ENCODE data around the gene UVSSA.

DNA sequence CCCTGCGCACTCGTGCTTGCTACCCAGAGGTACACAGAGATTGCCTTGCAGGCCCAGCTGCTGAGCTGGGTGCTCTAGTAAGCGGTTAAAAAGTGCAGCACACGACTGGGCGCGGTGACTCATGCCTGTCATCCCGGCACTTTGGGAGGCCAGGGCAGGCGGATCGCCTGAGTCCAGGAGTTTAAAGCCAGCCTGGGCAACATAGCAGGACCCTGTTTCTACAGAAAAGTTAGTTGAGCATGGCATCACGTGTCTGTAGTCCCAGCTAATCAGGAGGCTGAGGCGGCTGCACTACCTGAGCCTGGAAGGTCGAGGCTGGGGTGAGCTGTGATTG, 5.5 kb downstream of the UVSSA start:
- TF ChIP-seq EZH2 (IDR thresholded peaks at IDR 0.05; ENCODE audit: insufficient read depth, poor library complexity, severe bottlenecking) = no peak
- no peak for TF ChIP-seq EZH2phosphoT487 (IDR thresholded peaks at IDR 0.05; ENCODE audit: insufficient read depth, low read depth)
